Measurements from ENCODE around the gene ACTR6.

- no peak for TF ChIP-seq POLR2A (IDR thresholded peaks at IDR 0.05)
- no peak for TF ChIP-seq CTCF (IDR thresholded peaks at IDR 0.05)
Observed at GRCh38 chr12:100165356-100165755, 35.3 kb upstream of the ACTR6 start.

All from Peyer's patch (tissue), 4 donors.